GM18507 (cell line): Measurements from ENCODE around the gene STX2.

Source experiments
- DNase-seq: peaks from one replicate; pipeline ENCODE4 v3.0.0; 2011; ENCODE audit warnings: low read depth; ENCODE audit not compliant: insufficient read length; ENCODE audit errors: extremely low spot score
- FAIRE-seq: peaks from 2 replicates; lab custom pipeline; 2011; peaks lifted over from hg19 to GRCh38; lab: Jason Lieb, UNC

Gene STX2

DNA sequence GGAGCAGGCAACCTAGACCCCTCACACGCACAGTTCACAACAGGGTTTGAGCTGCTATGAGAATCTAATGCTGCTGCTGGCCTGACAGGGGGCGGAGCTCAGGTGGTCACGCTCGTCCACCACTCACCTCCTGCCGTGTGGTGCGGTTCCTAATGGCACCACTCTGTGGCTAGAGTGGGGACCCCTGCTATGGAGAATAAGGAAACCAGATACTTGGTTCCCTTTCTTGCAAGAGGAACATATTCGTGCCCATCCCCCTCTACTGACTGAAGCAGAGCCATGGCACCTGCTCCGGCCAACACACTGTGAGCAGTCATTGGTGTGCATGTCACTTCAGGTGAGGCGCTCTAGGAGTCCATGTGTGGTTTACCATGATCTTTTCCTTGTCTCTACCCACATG is 92.5 kb downstream of the STX2 start:
- no peak for FAIRE-seq
- DNase-seq: no peak

GRCh38 chr12:130745921-130746320 is 93.1 kb downstream of the STX2 start:
- FAIRE-seq: no peak
- DNase-seq: no peak

DNA sequence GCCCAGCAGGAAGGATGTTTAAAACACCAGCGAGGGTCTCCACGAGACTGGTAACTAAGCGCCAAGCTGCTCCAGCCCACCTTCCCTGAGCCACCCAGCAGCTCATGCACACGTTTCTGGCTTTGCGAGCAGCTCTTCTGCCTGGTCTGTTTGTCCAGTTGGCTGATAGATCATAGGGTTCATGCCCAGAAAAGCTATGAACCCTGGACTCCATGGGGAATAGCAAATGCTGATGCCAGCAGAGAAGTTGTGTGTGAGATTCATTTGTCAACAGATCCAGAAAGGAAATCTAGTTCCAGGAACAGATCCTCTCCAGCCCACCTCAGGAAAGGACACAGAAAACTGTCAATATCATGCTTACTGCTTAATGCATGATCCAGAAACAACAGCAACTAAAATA is 94.8 kb downstream of the STX2 start:
- no peak for FAIRE-seq
- no peak for DNase-seq

DNA sequence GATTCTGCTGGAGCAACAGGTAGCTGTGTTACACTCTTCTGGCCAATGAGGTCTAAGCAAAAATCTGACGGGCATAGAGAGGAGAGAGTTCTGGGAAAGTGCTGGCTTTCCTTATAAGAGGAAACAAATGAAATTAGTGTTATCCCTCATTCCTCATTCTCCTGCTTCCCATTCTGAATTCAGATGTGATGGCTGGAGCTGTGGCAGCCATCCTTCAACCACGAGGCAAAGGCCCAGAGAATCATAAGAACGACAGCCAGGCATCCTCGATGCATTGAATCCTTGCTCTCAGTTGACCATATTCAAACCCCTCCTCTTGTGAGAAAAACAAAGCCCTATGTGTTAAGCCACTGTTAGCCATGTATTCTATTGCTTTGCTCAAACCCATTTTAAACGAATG is 95.4 kb downstream of the STX2 start:
- FAIRE-seq (no peak), DNase-seq (no peak)

- FAIRE-seq (no peak), DNase-seq (no peak)
Measured at GRCh38 chr12:130743176-130743575, 95.9 kb downstream of the STX2 start.

DNA sequence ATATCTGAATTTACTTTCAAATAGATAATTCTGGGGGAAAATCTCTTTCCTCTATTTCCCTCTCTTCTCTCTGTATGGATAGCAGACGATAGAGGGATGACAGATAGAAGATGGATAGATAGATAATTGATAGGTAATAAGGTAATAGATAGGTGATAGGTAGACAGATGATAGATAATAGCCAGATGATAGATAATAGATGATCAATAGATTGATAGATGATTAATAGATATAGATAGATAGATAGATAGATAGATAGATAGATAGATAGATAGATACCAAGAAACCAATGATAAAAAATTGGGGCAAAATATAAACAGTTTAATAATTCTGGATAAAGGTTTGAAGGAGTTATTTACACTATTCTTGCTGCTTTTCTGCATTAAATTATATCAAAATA is 96.3 kb downstream of the STX2 start:
- FAIRE-seq: no peak

GRCh38 chr12:130742112-130742511 is 96.9 kb downstream of the STX2 start:
- FAIRE-seq (no peak), DNase-seq (no peak)

More for the DNA sequence above, 96.3 kb downstream of the STX2 start:
- no peak for DNase-seq
